Keratinocyte (primary cell): ENCODE results near the gene B3GNT8. TPM values are rescaled to one million over a fixed set of nuclear protein-coding genes. Genes with fewer than 3 reads are reported as not detected.

Source experiments
- DNase-seq: peaks from one replicate; pipeline ENCODE4 v3.0.0-alpha.2; 2011; ENCODE audit warnings: low read depth, missing footprints, low spot score
- FAIRE-seq: peaks from 2 replicates; lab custom pipeline; 2011; peaks lifted over from hg19 to GRCh38; lab: Jason Lieb, UNC
- H2AFZ ChIP-seq: 2 replicates; pipeline ENCODE4 v1.6.0; 2012; ENCODE audit warnings: low read length, control low read depth, inconsistent platforms; ENCODE audit not compliant: control insufficient read depth
- H3K27ac ChIP-seq: 2 replicates; pipeline ENCODE4 v1.5.1; 2011; ENCODE audit warnings: low read length; ENCODE audit not compliant: control insufficient read depth, insufficient read depth
- H3K27me3 ChIP-seq: 3 replicates; pipeline ENCODE4 v1.6.0; 2011; ENCODE audit warnings: low read length; ENCODE audit not compliant: control insufficient read depth, insufficient read depth; ENCODE audit errors: extremely low read depth
- H3K36me3 ChIP-seq, 2 experiments: 2 replicates in 1 of 2; 3 replicates in 1 of 2; pipeline ENCODE4 v1.5.1; 2011; ENCODE audit warnings: low read length in 2 of 2, mild to moderate bottlenecking in 1 of 2; ENCODE audit not compliant: control insufficient read depth in 2 of 2, insufficient read depth in 2 of 2; ENCODE audit errors: extremely low read depth in 1 of 2
- H3K4me1 ChIP-seq: 3 replicates; pipeline ENCODE4 v1.5.1; 2011; ENCODE audit warnings: low read length; ENCODE audit not compliant: control insufficient read depth, insufficient read depth; ENCODE audit errors: extremely low read depth
- H3K4me2 ChIP-seq: 3 replicates; pipeline ENCODE4 v1.6.0; 2011; ENCODE audit warnings: low read depth, low read length; ENCODE audit not compliant: control insufficient read depth, insufficient read depth; ENCODE audit errors: extremely low read depth
- H3K4me3 ChIP-seq, 3 experiments: fragments of 200-600 bp in 1 of 3; sonication (generic) in 1 of 3; 2 replicates in 2 of 3; 3 replicates in 1 of 3; pipeline ENCODE4 v1.5.1; 2011 to 2016; ENCODE audit warnings: low read length in 3 of 3, mild to moderate bottlenecking in 3 of 3, control low read depth in 2 of 3, inconsistent platforms in 1 of 3, low read depth in 1 of 3, mixed read lengths in 1 of 3, mixed run types in 1 of 3, moderate library complexity in 1 of 3; ENCODE audit not compliant: control insufficient read depth in 2 of 3, insufficient read depth in 2 of 3; ENCODE audit errors: extremely low read depth in 1 of 3
- H3K79me2 ChIP-seq: 2 replicates; pipeline ENCODE4 v1.6.0; 2012; ENCODE audit warnings: low read length; ENCODE audit not compliant: control insufficient read depth, insufficient read depth
- H3K9ac ChIP-seq: 3 replicates; pipeline ENCODE4 v1.6.0; 2011; ENCODE audit warnings: low read length; ENCODE audit not compliant: control insufficient read depth, insufficient read depth; ENCODE audit errors: extremely low read depth
- H3K9me1 ChIP-seq: 3 replicates; pipeline ENCODE4 v1.6.0; 2011; ENCODE audit warnings: low read length; ENCODE audit not compliant: control insufficient read depth, insufficient read depth; ENCODE audit errors: extremely low read depth
- H3K9me3 ChIP-seq: 2 replicates; pipeline ENCODE4 v1.5.1; 2012; ENCODE audit warnings: low read depth, low read length; ENCODE audit not compliant: control insufficient read depth
- H4K20me1 ChIP-seq: 3 replicates; pipeline ENCODE4 v1.6.0; 2011; ENCODE audit warnings: low read length; ENCODE audit not compliant: control insufficient read depth, insufficient read depth; ENCODE audit errors: extremely low read depth
- EZH2 ChIP-seq: IDR thresholded peaks from one replicate; pipeline ENCODE4 v1.6.1; 2012; ENCODE audit warnings: inconsistent platforms, mild to moderate bottlenecking, low read length, moderate library complexity
- dilution Hi-C: fragments of 300-500 bp; cut with MboI; formaldehyde crosslinking; loops from one replicate; pipeline ENCODE4 v1.7.0; 2020; ENCODE audit warnings: low sequenced_read_pairs; ENCODE audit not compliant: extremely low pct_ligation_motif_present
- polyA plus RNA-seq, 5 experiments: library from polyadenylated mRNA; depleted of rRNA in 3 of 5; stranded (reverse) in 3 of 5; stranded (forward) in 1 of 5; unstranded in 1 of 5; fragments of >200 nt; gene quantifications; 1 replicate in 1 of 5; 2 replicates in 3 of 5; 3 replicates in 1 of 5; pipeline versions ENCODE4 v1.2.1 to v1.2.3, GENCODE V29; 2011 to 2012; ENCODE audit warnings: missing spikeins in 2 of 5, low read depth in 1 of 5, low replicate concordance in 1 of 5
- TF ChIP-seq, protein P1 (sequence below), 3 experiments: IDR thresholded peaks in 1 of 3; conservative IDR thresholded peaks in 1 of 3; optimal IDR thresholded peaks in 1 of 3; 2 replicates in 2 of 3; 3 replicates in 1 of 3; pipeline versions ENCODE3 to v1.5.1; 2011; ENCODE audit warnings: low read length in 3 of 3, mild to moderate bottlenecking in 3 of 3, moderate library complexity in 2 of 3, control low read depth in 1 of 3, inconsistent platforms in 1 of 3; ENCODE audit not compliant: insufficient read depth in 2 of 3; ENCODE audit errors: extremely low read depth in 1 of 3

Gene B3GNT8
- polyA plus RNA-seq, 1 donor (not counting 4 experiments of a cell fraction or from before 2014, with no cell fraction given) = 0.97 TPM

DNA sequence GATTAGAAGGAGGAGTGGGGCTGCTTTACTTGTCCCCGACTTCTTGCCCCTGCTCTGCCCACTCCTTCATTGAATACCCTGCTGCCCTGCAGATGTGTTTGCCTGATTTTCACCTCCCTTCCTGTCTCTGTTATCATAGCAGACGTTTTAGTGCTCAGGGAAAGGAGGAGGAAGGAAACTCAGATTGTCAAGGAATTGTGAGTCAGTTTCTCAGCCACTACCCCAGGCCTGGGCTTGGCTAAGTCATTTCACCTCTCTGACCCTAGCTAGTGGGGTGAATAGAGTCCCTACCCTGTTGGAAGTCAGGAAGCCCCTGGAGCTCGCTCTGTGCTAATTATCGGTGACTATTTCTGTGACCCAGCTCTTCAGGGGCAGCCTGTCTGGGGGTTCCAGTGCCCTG is 25.7 kb downstream of the B3GNT8 start:
- Histone ChIP-seq H3K27ac (no peak overlapping the region), H3K36me3 (peaks cover 0 to 3% of the 10 kb centered on the region in 2 experiments), H3K9me1 (no peaks in the 10 kb centered on the region), H3K79me2 (peaks cover 19% of the 10 kb centered on the region), H3K27me3 (no peaks in the 10 kb centered on the region), H3K9me3 (no peaks in the 10 kb centered on the region), H3K4me1 (peaks cover 13% of the 10 kb centered on the region), H3K9ac (no peak overlapping the region), H4K20me1 (no peaks in the 10 kb centered on the region), H3K4me2 (no peak overlapping the region), H2AFZ (no peak overlapping the region), H3K4me3 (no peak overlapping the region)
- dilution Hi-C loops = no loop called here
- FAIRE-seq = no peak
- DNase-seq = no peak
- TF ChIP-seq, protein P1, sequence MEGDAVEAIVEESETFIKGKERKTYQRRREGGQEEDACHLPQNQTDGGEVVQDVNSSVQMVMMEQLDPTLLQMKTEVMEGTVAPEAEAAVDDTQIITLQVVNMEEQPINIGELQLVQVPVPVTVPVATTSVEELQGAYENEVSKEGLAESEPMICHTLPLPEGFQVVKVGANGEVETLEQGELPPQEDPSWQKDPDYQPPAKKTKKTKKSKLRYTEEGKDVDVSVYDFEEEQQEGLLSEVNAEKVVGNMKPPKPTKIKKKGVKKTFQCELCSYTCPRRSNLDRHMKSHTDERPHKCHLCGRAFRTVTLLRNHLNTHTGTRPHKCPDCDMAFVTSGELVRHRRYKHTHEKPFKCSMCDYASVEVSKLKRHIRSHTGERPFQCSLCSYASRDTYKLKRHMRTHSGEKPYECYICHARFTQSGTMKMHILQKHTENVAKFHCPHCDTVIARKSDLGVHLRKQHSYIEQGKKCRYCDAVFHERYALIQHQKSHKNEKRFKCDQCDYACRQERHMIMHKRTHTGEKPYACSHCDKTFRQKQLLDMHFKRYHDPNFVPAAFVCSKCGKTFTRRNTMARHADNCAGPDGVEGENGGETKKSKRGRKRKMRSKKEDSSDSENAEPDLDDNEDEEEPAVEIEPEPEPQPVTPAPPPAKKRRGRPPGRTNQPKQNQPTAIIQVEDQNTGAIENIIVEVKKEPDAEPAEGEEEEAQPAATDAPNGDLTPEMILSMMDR (optimal IDR thresholded peaks at IDR 0.05 in 1 of 3, IDR thresholded peaks at IDR 0.05 in 1 of 3, conservative IDR thresholded peaks at IDR 0.05 in 1 of 3; ENCODE audit: extremely low read depth in 1 of 3, insufficient read depth in 2 of 3, low read length in 3 of 3) = no peak
- TF ChIP-seq EZH2 = no peak

DNA sequence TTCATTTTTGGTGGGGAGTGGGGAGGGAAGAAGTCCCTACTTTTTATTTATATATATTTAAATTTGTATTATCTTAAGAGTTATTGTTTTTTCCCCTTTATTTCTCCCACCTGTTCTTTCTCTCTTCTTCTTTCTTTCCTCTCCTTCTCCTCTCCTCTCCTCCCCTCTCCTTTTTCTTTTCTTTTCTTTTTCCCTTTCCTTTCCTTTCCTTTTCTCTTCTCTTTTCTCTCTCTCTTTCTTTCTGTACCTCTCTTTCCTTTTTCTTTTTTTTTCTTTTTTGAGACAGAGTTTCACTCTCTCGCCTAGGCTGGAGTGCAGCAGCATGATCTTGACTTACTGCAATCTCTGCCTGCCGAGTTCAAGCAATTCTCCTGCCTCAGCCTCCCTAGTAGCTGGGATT is 27.6 kb downstream of the B3GNT8 start:
- H2AFZ ChIP-seq = no peak overlapping the region
- TF ChIP-seq, protein P1 (optimal IDR thresholded peaks at IDR 0.05 in 1 of 3, IDR thresholded peaks at IDR 0.05 in 1 of 3, conservative IDR thresholded peaks at IDR 0.05 in 1 of 3; ENCODE audit: extremely low read depth in 1 of 3, insufficient read depth in 2 of 3, low read length in 3 of 3) = no peak
- no peak for TF ChIP-seq EZH2
- H3K36me3 ChIP-seq = peaks cover 0 to 3% of the 10 kb centered on the region in 2 experiments
- no peak overlapping the region for H3K4me3 ChIP-seq
- no peaks in the 10 kb centered on the region for H3K9me3 ChIP-seq
- H3K9ac ChIP-seq = no peak overlapping the region
- DNase-seq = no peak
- H3K4me2 ChIP-seq = no peak overlapping the region
- no peaks in the 10 kb centered on the region for H4K20me1 ChIP-seq
- FAIRE-seq = no peak
- no peaks in the 10 kb centered on the region for H3K27me3 ChIP-seq
- no peaks in the 10 kb centered on the region for H3K9me1 ChIP-seq
- dilution Hi-C loops = no loop called here
- H3K27ac ChIP-seq = no peak overlapping the region
- H3K4me1 ChIP-seq = peaks cover 13% of the 10 kb centered on the region
- H3K79me2 ChIP-seq = peaks cover 27% of the 10 kb centered on the region
